ENCODE measurements around the gene MINDY4.

- TF ChIP-seq YY1 (IDR thresholded peaks at IDR 0.05; ENCODE audit: insufficient read depth, insufficient read length) (no peak), ZNF274 (IDR thresholded peaks at IDR 0.05; ENCODE audit: low read depth, low read length) (no peak), SUZ12 (IDR thresholded peaks at IDR 0.05; ENCODE audit: extremely low read depth, insufficient read depth, insufficient read length) (no peak)
Observed at GRCh38 chr7:30770845-30771173, 408 bp upstream of the MINDY4 start.

Data from NT2/D1 (cell line).